CD4-positive, alpha-beta T cell treated with Interleukin-6 at 100 ng/mL for 8 hours (primary cell): ENCODE data around the gene EXD3.
"Not testable (repeated sequence)": the region's sequence is repeated elsewhere in the genome, so short reads cannot be mapped to it uniquely, and the experiment has no call there.

Experiments
- DNase-seq: peaks from one replicate; pipeline ENCODE4 v3.0.0-alpha.2; 2020; ENCODE audit warnings: mixed read lengths, low spot score

Gene EXD3

DNA sequence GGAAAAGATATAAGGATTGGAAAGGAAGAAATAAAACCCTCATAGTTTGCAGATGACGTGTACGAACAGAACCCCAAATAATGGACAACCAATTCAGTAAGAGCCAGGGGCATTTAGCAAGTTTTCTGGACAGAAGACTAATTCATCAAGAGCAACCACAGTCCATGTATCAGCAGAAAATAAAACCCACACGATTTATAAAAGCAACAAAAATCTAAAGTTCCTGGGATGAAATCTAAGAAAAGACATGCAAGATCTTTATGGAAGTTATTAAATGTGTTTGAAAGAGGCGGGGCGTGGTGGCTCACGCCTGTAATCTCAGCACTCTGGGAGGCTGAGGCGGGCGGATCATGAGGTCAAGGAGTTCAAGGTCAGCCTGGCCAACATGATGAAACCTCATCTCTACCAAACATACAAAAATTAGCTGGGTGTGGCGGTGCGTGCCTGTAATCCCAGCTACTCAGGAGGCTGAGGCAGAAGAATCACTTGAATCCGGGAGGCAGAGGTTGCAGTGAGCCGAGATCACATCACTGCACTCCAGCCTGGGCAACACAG lies 83.0 kb downstream of the EXD3 start:
- DNase-seq = not testable (repeated sequence)

GRCh38 chr9:137339045-137339907 lies 83.7 kb downstream of the EXD3 start:
- no peak for DNase-seq

- no peak for DNase-seq
Measured at GRCh38 chr9:137336735-137337134, 86.2 kb downstream of the EXD3 start.

GRCh38 chr9:137333016-137333671 lies 89.8 kb downstream of the EXD3 start:
- DNase-seq = no peak

DNA sequence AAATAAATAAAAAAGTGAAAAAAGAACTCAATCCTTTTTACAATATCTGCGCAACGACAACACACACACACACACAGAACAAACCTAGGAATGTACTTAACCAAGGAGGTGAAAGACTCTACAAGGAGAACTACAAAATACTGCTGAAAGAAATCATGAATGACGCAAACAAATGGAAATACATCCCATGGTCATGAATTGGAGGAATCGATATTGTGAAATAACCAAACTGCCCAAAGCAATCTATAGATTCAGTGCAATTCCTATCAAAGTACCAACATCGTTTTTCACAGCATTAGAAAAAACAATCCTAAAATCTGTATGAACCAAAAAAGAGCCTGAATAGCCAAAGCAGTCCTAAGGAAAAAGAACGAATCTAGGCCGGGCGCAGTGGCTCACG lies 91.0 kb downstream of the EXD3 start:
- DNase-seq = no peak

DNA sequence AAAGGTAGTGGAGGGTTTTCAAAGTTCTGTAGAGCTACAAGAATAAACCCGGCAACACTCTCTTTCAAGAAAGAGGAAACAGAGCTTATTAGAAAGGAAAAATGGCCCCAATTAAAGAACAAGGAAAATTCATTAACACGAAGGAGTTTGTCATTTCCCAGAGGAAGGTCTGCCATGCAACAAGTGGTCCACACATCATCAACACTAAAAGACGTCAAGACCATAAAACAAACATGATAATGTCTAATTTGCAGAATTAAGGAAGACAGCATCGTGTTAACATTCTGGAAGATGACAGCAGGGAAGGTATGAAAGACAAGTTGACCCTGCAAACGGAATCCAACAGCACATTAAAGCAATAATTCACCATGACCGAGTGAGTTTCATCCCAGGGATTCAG lies 92.3 kb downstream of the EXD3 start:
- DNase-seq = no peak

GRCh38 chr9:137329590-137329989 lies 93.4 kb downstream of the EXD3 start:
- not testable (repeated sequence) for DNase-seq

- DNase-seq = not testable (repeated sequence)
Measured at GRCh38 chr9:137327641-137328550, 95.1 kb downstream of the EXD3 start.

GRCh38 chr9:137326445-137327065 lies 96.4 kb downstream of the EXD3 start:
- no peak for DNase-seq

DNA sequence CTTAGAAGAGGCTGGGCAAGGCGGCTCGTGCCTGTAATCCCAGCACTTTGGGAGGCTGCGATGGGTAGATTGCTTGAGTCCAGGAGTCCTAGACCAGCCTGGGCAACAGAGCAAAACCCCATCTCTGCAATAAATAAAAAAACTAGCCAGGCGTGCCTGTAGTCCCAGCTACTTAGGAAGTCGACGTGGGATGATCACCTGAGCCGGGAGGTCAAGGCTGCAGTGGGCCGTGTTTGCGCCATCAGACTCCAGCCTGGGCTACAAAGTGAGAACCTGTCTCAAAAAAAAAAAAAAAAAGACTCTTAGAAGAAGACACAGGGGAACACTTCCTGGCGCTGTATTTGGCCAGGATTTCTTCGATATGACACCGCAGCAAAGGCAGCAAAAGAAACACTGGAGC lies 97.2 kb downstream of the EXD3 start:
- no peak for DNase-seq

DNA sequence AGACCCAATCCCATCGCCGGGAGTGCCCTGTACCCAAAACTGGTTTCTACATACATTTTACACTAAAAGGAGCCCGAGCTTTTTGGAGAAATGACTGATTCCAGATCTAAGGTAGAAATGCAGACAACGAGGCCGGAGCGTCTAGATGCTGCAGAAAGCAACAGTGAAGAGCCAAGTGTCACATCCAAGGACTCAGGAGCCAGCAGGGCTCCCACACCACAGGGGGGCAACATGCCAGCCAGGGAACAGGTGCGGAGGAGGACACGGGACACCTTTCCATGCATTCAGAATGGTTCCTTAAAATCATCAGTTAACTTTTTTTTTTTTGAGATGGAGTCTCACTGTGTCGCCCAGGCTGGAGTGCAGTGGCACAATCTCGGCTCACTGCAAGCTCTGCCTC lies 97.8 kb downstream of the EXD3 start:
- no peak for DNase-seq

GRCh38 chr9:137323531-137324331 lies 99.2 kb downstream of the EXD3 start:
- DNase-seq = no peak

GRCh38 chr9:137321726-137322361 lies 101.1 kb downstream of the EXD3 start:
- DNase-seq = no peak

- DNase-seq = peak; percentile 42
Measured at GRCh38 chr9:137320555-137321384, 102.2 kb downstream of the EXD3 start.

- DNase-seq = peak; percentile 0
Measured at GRCh38 chr9:137319739-137320551, 103.0 kb downstream of the EXD3 start.

- DNase-seq = no peak
Measured at GRCh38 chr9:137319011-137319738, 103.8 kb downstream of the EXD3 start.

DNA sequence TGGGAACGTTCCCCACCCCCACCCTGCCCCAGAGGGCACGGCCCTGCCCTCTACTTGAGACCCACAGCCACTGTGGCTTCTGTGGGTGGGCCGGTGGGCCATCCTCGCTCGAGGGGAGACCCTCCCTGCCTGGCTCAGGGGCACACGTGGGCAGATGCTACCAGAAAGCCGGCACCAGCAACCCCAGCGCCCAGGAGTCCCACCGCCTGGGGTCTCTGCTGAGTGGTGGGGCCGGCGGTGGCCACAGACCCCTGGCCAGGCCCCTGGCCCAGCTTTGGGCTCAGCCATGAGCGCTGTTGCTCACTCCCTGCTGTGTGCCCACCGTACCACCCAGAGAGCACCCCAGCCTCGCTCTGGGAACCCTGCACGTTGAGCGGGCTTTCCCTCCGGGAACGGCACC lies 104.4 kb downstream of the EXD3 start:
- DNase-seq = no peak
